K562 (cell line): ENCODE measurements around the gene TESK2. TPM values are rescaled to one million over a fixed set of nuclear protein-coding genes. Genes with fewer than 3 reads are reported as not detected.

ENCODE experiments used
- ATAC-seq: fragments of 200-7000 bp; cut with Tn5 transposase; 3 replicates; pipeline ENCODE4 v1.9.1; 2020; ENCODE audit warnings: moderate library complexity
- BruUV-seq: library from RNA; stranded (reverse); fragments of 400-500 nt; replicated peaks from 2 replicates; lab custom pipeline; 2021; lab: Mats Ljungman, UMichigan
- CTCF ChIA-PET: fragments of 300-600 bp; formaldehyde crosslinking; extraction: SDS; loops from one replicate; lab custom pipeline; 2021; ENCODE audit warnings: low intra/inter-chr PET ratio; lab: Yijun Ruan, JAX
- POLR2A ChIA-PET: fragments of 300-600, 350-650 bp; sonication (Branson Sonifier 250); formaldehyde crosslinking; extraction: SDS; loops from one replicate; lab custom pipeline; 2021; ENCODE audit warnings: antibody characterized with exemption, inconsistent platforms; lab: Yijun Ruan, JAX
- DNase-seq, 4 experiments: peaks; one replicate each; pipeline versions ENCODE4 v3.0.0 to v3.0.0-alpha.2; 2011 to 2018; ENCODE audit warnings: low spot score in 3 of 4, mixed read lengths in 3 of 4; ENCODE audit errors: extremely low read depth in 1 of 4
- FAIRE-seq: peaks from 2 replicates; lab custom pipeline; 2011; peaks lifted over from hg19 to GRCh38; lab: Jason Lieb, UNC
- H2AFZ ChIP-seq: 2 replicates; pipeline ENCODE4 v1.6.0; 2011; ENCODE audit warnings: low read depth, low read length, control low read depth, inconsistent platforms
- H3K27ac ChIP-seq: fragments of 200-600 bp; 3 replicates; pipeline ENCODE4 v1.8.0; 2011; ENCODE audit warnings: low read depth, mild to moderate bottlenecking, control low read depth, inconsistent platforms, low read length, moderate library complexity, mixed read lengths; ENCODE audit errors: extremely low read depth
- H3K27me3 ChIP-seq, 2 experiments: fragments of 300-600 bp in 1 of 2; 2 replicates in 1 of 2; 3 replicates in 1 of 2; pipeline versions ENCODE4 v1.6.0 to v1.8.0; 2011; ENCODE audit warnings: inconsistent platforms in 2 of 2, low read length in 2 of 2, mild to moderate bottlenecking in 1 of 2, mixed read lengths in 1 of 2, moderate library complexity in 1 of 2; ENCODE audit not compliant: control insufficient read depth in 2 of 2, insufficient read depth in 2 of 2
- H3K36me3 ChIP-seq: fragments of 300-600 bp; 3 replicates; pipeline ENCODE4 v1.8.0; 2011; ENCODE audit warnings: mild to moderate bottlenecking, low read length, inconsistent platforms; ENCODE audit not compliant: control insufficient read depth, insufficient read depth
- H3K4me1 ChIP-seq, 2 experiments: fragments of 200-600 bp in 1 of 2; replicated peaks in 1 of 2; 2 replicates in 1 of 2; 3 replicates in 1 of 2; pipeline versions ENCODE4 v1.5.1 to v1.8.0; 2011; ENCODE audit warnings: inconsistent platforms in 2 of 2, low read length in 2 of 2, mild to moderate bottlenecking in 1 of 2, mixed read lengths in 1 of 2, moderate library complexity in 1 of 2; ENCODE audit not compliant: control insufficient read depth in 2 of 2, insufficient read depth in 2 of 2
- H3K4me2 ChIP-seq: 2 replicates; pipeline ENCODE4 v1.6.1; 2011; ENCODE audit warnings: low read length, control low read depth, inconsistent platforms, mixed read lengths; ENCODE audit not compliant: insufficient read depth
- H3K4me3 ChIP-seq: fragments of 200-600 bp; sonication (generic), shearing (Covaris generic); 2 replicates; pipeline ENCODE4 v1.5.1; 2016; ENCODE audit warnings: control low read depth, inconsistent platforms
- H3K79me2 ChIP-seq: fragments of 200-600 bp; 3 replicates; pipeline ENCODE4 v1.8.0; 2011; ENCODE audit warnings: low read length, inconsistent platforms; ENCODE audit not compliant: control insufficient read depth, insufficient read depth
- H3K9ac ChIP-seq, 2 experiments: 2 replicates each; pipeline versions ENCODE4 v1.6.0 to v1.6.1; 2011; ENCODE audit warnings: low read depth in 2 of 2, low read length in 2 of 2, control low read depth in 1 of 2, inconsistent platforms in 1 of 2, mild to moderate bottlenecking in 1 of 2, mixed read lengths in 1 of 2; ENCODE audit not compliant: insufficient read depth in 1 of 2
- H3K9me1 ChIP-seq: one replicate; pipeline ENCODE4 v1.6.0; 2011; ENCODE audit warnings: inconsistent platforms, mild to moderate bottlenecking, low read length, moderate library complexity; ENCODE audit not compliant: control insufficient read depth, insufficient read depth
- H3K9me3 ChIP-seq: replicated peaks from 2 replicates; pipeline ENCODE4 v1.5.1; 2011; ENCODE audit warnings: low read depth, low read length, inconsistent platforms; ENCODE audit not compliant: control insufficient read depth, insufficient read depth
- H4K20me1 ChIP-seq: replicated peaks from 2 replicates; pipeline ENCODE4 v1.6.1; 2011; ENCODE audit warnings: low read length, inconsistent platforms, mixed read lengths; ENCODE audit not compliant: control insufficient read depth, insufficient read depth
- ARID3A ChIP-seq: IDR thresholded peaks from 2 replicates; pipeline ENCODE4 v1.6.1; 2012; ENCODE audit warnings: low read depth, low read length, improper control_type of control experiment, borderline replicate concordance
- C11orf30 ChIP-seq: fragments of 450-650 bp; IDR thresholded peaks from 2 replicates; pipeline ENCODE4 v1.6.1; 2016; ENCODE audit warnings: low read depth, mild to moderate bottlenecking
- EGR1 ChIP-seq: fragments of 450-650 bp; conservative IDR thresholded peaks from 2 replicates; pipeline ENCODE4 v1.6.1; 2017; ENCODE audit warnings: mild to moderate bottlenecking
- ELK1 ChIP-seq: sonication (generic); formaldehyde crosslinking; IDR thresholded peaks from 2 replicates; pipeline ENCODE4 v1.8.1; 2022; ENCODE audit warnings: missing genetic modification reagents
- EP400 ChIP-seq: fragments of 450-650 bp; IDR thresholded peaks from 2 replicates; pipeline ENCODE4 v1.6.1; 2017; ENCODE audit warnings: antibody characterized with exemption, mild to moderate bottlenecking, moderate library complexity
- HNRNPL ChIP-seq: fragments of 200-400 bp; formaldehyde crosslinking; IDR thresholded peaks from 2 replicates; pipeline ENCODE4 v1.6.1; 2017; ENCODE audit warnings: low read depth, mild to moderate bottlenecking, low read length
- KDM1A ChIP-seq, 2 experiments: fragments of 450-650 bp; IDR thresholded peaks; 2 replicates each; pipeline ENCODE4 v1.6.1; 2016; ENCODE audit warnings: mild to moderate bottlenecking in 2 of 2
- L3MBTL2 ChIP-seq: fragments of 450-650 bp; IDR thresholded peaks from 2 replicates; pipeline ENCODE4 v1.6.1; 2016; ENCODE audit warnings: mild to moderate bottlenecking, moderate library complexity
- MCM3 ChIP-seq: fragments of 450-650 bp; IDR thresholded peaks from 2 replicates; pipeline ENCODE4 v1.6.1; 2016
- MEF2A ChIP-seq: IDR thresholded peaks from 2 replicates; pipeline ENCODE4 v1.6.1; 2011; ENCODE audit warnings: low read depth, mild to moderate bottlenecking, low read length, moderate library complexity; ENCODE audit not compliant: control insufficient read depth
- NFYB ChIP-seq: IDR thresholded peaks from 2 replicates; pipeline ENCODE4 v1.6.1; 2011; ENCODE audit warnings: mild to moderate bottlenecking, moderate library complexity; ENCODE audit not compliant: insufficient read length; ENCODE audit errors: extremely low read depth
- NUFIP1 ChIP-seq: fragments of 450-650 bp; IDR thresholded peaks from 2 replicates; pipeline ENCODE4 v1.6.1; 2018; ENCODE audit not compliant: partially characterized antibody
- PML ChIP-seq: IDR thresholded peaks from 2 replicates; pipeline ENCODE4 v1.6.1; 2012; ENCODE audit warnings: low read length, inconsistent platforms
- PTBP1 ChIP-seq: fragments of 200-400 bp; formaldehyde crosslinking; IDR thresholded peaks from 2 replicates; pipeline ENCODE4 v1.6.1; 2017; ENCODE audit warnings: low read depth, low read length
- RAD51 ChIP-seq: fragments of 450-650 bp; IDR thresholded peaks from 2 replicates; pipeline ENCODE4 v1.7.1; 2016; ENCODE audit warnings: low read depth, mild to moderate bottlenecking, borderline replicate concordance
- RBM25 ChIP-seq: fragments of 200-400 bp; formaldehyde crosslinking; IDR thresholded peaks from 2 replicates; pipeline ENCODE4 v1.6.1; 2018; ENCODE audit warnings: low read length, low read depth, moderate library complexity; ENCODE audit not compliant: severe bottlenecking
- RCOR1 ChIP-seq, 2 experiments: IDR thresholded peaks; 2 replicates each; pipeline ENCODE4 v1.6.1; 2012; ENCODE audit warnings: low read depth in 2 of 2, low read length in 2 of 2, borderline replicate concordance in 1 of 2, improper control_type of control experiment in 1 of 2
- STAT5A ChIP-seq: IDR thresholded peaks from 2 replicates; pipeline ENCODE4 v1.6.1; 2012; ENCODE audit warnings: low read length, inconsistent platforms, borderline replicate concordance
- USF1 ChIP-seq: sonication (generic); formaldehyde crosslinking; IDR thresholded peaks from 2 replicates; pipeline ENCODE4 v1.9.0; 2022; ENCODE audit warnings: mild to moderate bottlenecking, missing genetic modification reagents
- USF2 ChIP-seq: sonication (generic); formaldehyde crosslinking; IDR thresholded peaks from 2 replicates; pipeline ENCODE4 v1.5.0; 2020; ENCODE audit warnings: missing genetic modification reagents
- ZNF134 ChIP-seq: fragments of 250-450 bp; sonication (Bioruptor Pico); conservative IDR thresholded peaks from 2 replicates; pipeline ENCODE4 v1.4.0; 2020
- ZNF695 ChIP-seq: fragments of 450-650 bp; formaldehyde crosslinking; IDR thresholded peaks from 2 replicates; pipeline ENCODE4 v1.4.0; 2020; ENCODE audit warnings: mild to moderate bottlenecking, moderate library complexity
- WGBS: fragments of 100-300 bp; shearing (Covaris generic); methylation state at CpG from one replicate; pipeline ENCODE4 v1.1.6; 2016; ENCODE audit warnings: low coverage, mixed read lengths; ENCODE audit not compliant: insufficient coverage; ENCODE audit errors: missing lambda C conversion rate; 5-methylcytosine and 5-hydroxymethylcytosine counted together
- in situ Hi-C: fragments of 300-500 bp; cut with MboI; formaldehyde crosslinking; loops from 4 replicates; pipeline ENCODE4 v1.15.0; 2018; ENCODE audit warnings: inconsistent platforms, mixed read lengths
- intact Hi-C: fragments of 100-400 bp; cut with micrococcal nuclease; formaldehyde crosslinking; loops from 2 replicates; pipeline ENCODE4 v1.14.2; 2022
- polyA plus RNA-seq, 8 experiments: library from polyadenylated mRNA; depleted of rRNA in 4 of 8; stranded (reverse) in 5 of 8; unstranded in 3 of 8; fragments of >200 nt; fragmentation: Nextera tagmentation in 2 of 8; fragmentation: Illumina TruSeq in 1 of 8; extraction: Ambion mirVana in 2 of 8; extraction: Trizol in 1 of 8; gene quantifications; 2 replicates each; pipeline versions ENCODE4 v1.2.1 to v1.2.3, GENCODE V29; 2011 to 2014; ENCODE audit warnings: inconsistent platforms in 1 of 8, missing spikeins in 1 of 8
- total RNA-seq, 7 experiments: library from RNA; depleted of rRNA in 6 of 7; stranded (reverse); fragments of >200 nt in 6 of 7; fragmentation: Illumina TruSeq in 2 of 7; extraction: Trizol in 2 of 7; gene quantifications; 2 replicates each; pipeline versions ENCODE4 v1.2.1 to v1.2.3, GENCODE V29; 2011 to 2021; ENCODE audit warnings: low replicate concordance in 1 of 7

The TESK2 gene
- total and polyA plus RNA-seq, 9 of the 15 experiments (the other 6 are each of a cell fraction or from before 2014, with no cell fraction given) = 1.6 to 5.3 (median 3.7) TPM

GRCh38 chr1:45381243-45381642 is 109.7 kb downstream of the TESK2 start:
- in situ Hi-C loops (no loop called here), intact Hi-C loops (no loop called here)
- Histone ChIP-seq H3K4me1 (no peaks in the 10 kb centered on the region), H3K27me3 (no peaks in the 10 kb centered on the region; a peak in 1 of 5 replicates), H3K9ac (no peak overlapping the region), H3K4me2 (no peak overlapping the region), H3K36me3 (no peaks in the 10 kb centered on the region), H2AFZ (no peak overlapping the region), H3K79me2 (no peaks in the 10 kb centered on the region), H3K4me3 (no peak overlapping the region), H3K9me3 (no peaks in the 10 kb centered on the region), H3K27ac (no peak overlapping the region), H3K9me1 (no peaks in the 10 kb centered on the region), H4K20me1 (no peaks in the 10 kb centered on the region)
- FAIRE-seq = peak; percentile 51
- BruUV-seq = no TSS peak
- peak in 3 of 4 experiments; percentile 24 to 41 (median 27) for DNase-seq
- POLR2A ChIA-PET = no interaction called here
- CTCF ChIA-PET = interaction anchor here (0.6 kb wide), 1 partner anchor 39 kb away, joined by 3 read pairs; no protein-coding TSS in a partner anchor
- WGBS = 11% methylated on average over 2 of the region's 2 CpGs
- ATAC-seq = peak; percentile 83
- TF ChIP-seq C11orf30 (peak; percentile 46; the same call in 1 of the 2 replicates), ELK1 (no peak), ZNF134 (CRISPR knock-in tag) (no peak), KDM1A (IDR thresholded peaks at IDR 0.05) (peak in 1 of 2 experiments; percentile 45; a peak in 1 of 4 replicates), L3MBTL2 (peak; percentile 27; the same call in 1 of the 2 replicates), RCOR1 (IDR thresholded peaks at IDR 0.05; ENCODE audit: borderline replicate concordance in 1 of 2, low read depth in 2 of 2, low read length in 2 of 2) (peak in 1 of 2 experiments; percentile 24; a peak in 1 of 4 replicates), PML (no peak), EP400 (no peak), EGR1 (no peak), ARID3A (no peak), PTBP1 (no peak), ZNF695 (no peak), USF2 (CRISPR knock-in tag) (peak; percentile 64), MCM3 (no peak), MEF2A (no peak), STAT5A (no peak), RAD51 (peak; percentile 66), NUFIP1 (no peak), HNRNPL (no peak), RBM25 (peak; percentile 33), NFYB (peak; percentile 55), USF1 (CRISPR knock-in tag) (peak; percentile 63)
